Measurements from ENCODE around the gene FZD8.

FZD8 gene

GRCh38 chr10:35611750-35612149 is 30.3 kb downstream of the FZD8 start:
- DNase-seq: no peak
- Histone ChIP-seq H3K79me1 (ENCODE audit: low read length) (no peaks in the 10 kb centered on the region), H2BK12ac (ENCODE audit: low read length) (no peak overlapping the region), H4K8ac (ENCODE audit: low read depth, low read length) (no peak overlapping the region), H3K9ac (ENCODE audit: low read length) (no peak overlapping the region), H3K4me2 (ENCODE audit: low read length) (no peak overlapping the region), H3K18ac (ENCODE audit: low read length) (no peak overlapping the region), H3K27me3 (ENCODE audit: insufficient read depth, low read length) (no peaks in the 10 kb centered on the region), H3K4me1 (ENCODE audit: control insufficient read depth in 1 of 2, insufficient read depth in 2 of 2, low read length in 2 of 2) (no peaks in the 10 kb centered on the region), H2BK120ac (ENCODE audit: insufficient read depth, low read length, poor library complexity) (no peak overlapping the region), H3K27ac (ENCODE audit: low read depth, low read length) (no peak overlapping the region), H3K9me3 (ENCODE audit: insufficient read depth, low read depth, low read length) (peaks cover 3% of the 10 kb centered on the region), H2AK5ac (ENCODE audit: low read length) (no peak overlapping the region), H4K91ac (ENCODE audit: low read depth, low read length) (no peak overlapping the region), H3K79me2 (ENCODE audit: control insufficient read depth, insufficient read depth, low read length, poor library complexity) (no peaks in the 10 kb centered on the region), H2BK5ac (ENCODE audit: low read depth, low read length, poor library complexity) (no peak overlapping the region), H3K23ac (ENCODE audit: low read length) (no peak overlapping the region), H3K14ac (ENCODE audit: low read length) (no peak overlapping the region), H3K4me3 (ENCODE audit: low read depth, low read length) (no peak overlapping the region), H3K36me3 (ENCODE audit: control insufficient read depth in 1 of 2, insufficient read depth in 2 of 2, low read length in 2 of 2) (no peaks in the 10 kb centered on the region), H2AFZ (ENCODE audit: insufficient read depth, low read length, poor library complexity) (no peak overlapping the region), H3K4ac (ENCODE audit: low read depth, low read length) (no peak overlapping the region), H4K12ac (ENCODE audit: low read depth, low read length) (no peak overlapping the region)
- WGBS (ENCODE audit: extremely low coverage, insufficient coverage, insufficient read length): no CpG with 5 or more reads among the region's 6 CpGs

- H3K9ac ChIP-seq (ENCODE audit: low read length): no peak overlapping the region
- H4K91ac ChIP-seq (ENCODE audit: low read depth, low read length): no peak overlapping the region
- H3K79me2 ChIP-seq (ENCODE audit: control insufficient read depth, insufficient read depth, low read length, poor library complexity): no peaks in the 10 kb centered on the region
- H3K79me1 ChIP-seq (ENCODE audit: low read length): no peaks in the 10 kb centered on the region
- no peak overlapping the region for H2AK5ac ChIP-seq (ENCODE audit: low read length)
- H3K14ac ChIP-seq (ENCODE audit: low read length): no peak overlapping the region
- DNase-seq: no peak
- no peak overlapping the region for H4K12ac ChIP-seq (ENCODE audit: low read depth, low read length)
- no peak overlapping the region for H3K18ac ChIP-seq (ENCODE audit: low read length)
- no peak overlapping the region for H3K4ac ChIP-seq (ENCODE audit: low read depth, low read length)
- no peaks in the 10 kb centered on the region for H3K36me3 ChIP-seq (ENCODE audit: control insufficient read depth in 1 of 2, insufficient read depth in 2 of 2, low read length in 2 of 2)
- H3K4me2 ChIP-seq (ENCODE audit: low read length): no peak overlapping the region
- H2BK120ac ChIP-seq (ENCODE audit: insufficient read depth, low read length, poor library complexity): no peak overlapping the region
- H2BK12ac ChIP-seq (ENCODE audit: low read length): no peak overlapping the region
- H4K8ac ChIP-seq (ENCODE audit: low read depth, low read length): no peak overlapping the region
- no CpG with 5 or more reads among the region's 16 CpGs for WGBS (ENCODE audit: extremely low coverage, insufficient coverage, insufficient read length)
- H3K23ac ChIP-seq (ENCODE audit: low read length): no peak overlapping the region
- H3K4me3 ChIP-seq (ENCODE audit: low read depth, low read length): no peak overlapping the region
- H2BK5ac ChIP-seq (ENCODE audit: low read depth, low read length, poor library complexity): no peak overlapping the region
- no peak overlapping the region for H3K27ac ChIP-seq (ENCODE audit: low read depth, low read length)
- H3K27me3 ChIP-seq (ENCODE audit: insufficient read depth, low read length): no peaks in the 10 kb centered on the region
- H3K4me1 ChIP-seq (ENCODE audit: control insufficient read depth in 1 of 2, insufficient read depth in 2 of 2, low read length in 2 of 2): no peaks in the 10 kb centered on the region
- H3K9me3 ChIP-seq (ENCODE audit: insufficient read depth, low read depth, low read length): peaks cover 3% of the 10 kb centered on the region
- H2AFZ ChIP-seq (ENCODE audit: insufficient read depth, low read length, poor library complexity): no peak overlapping the region
These were observed 33.8 kb downstream of the FZD8 start for GRCh38 chr10:35608328-35608672.

- Histone ChIP-seq H3K27ac (ENCODE audit: low read depth, low read length) (no peak overlapping the region), H3K4me2 (ENCODE audit: low read length) (no peak overlapping the region), H3K79me1 (ENCODE audit: low read length) (no peaks in the 10 kb centered on the region), H3K4ac (ENCODE audit: low read depth, low read length) (no peak overlapping the region), H2BK120ac (ENCODE audit: insufficient read depth, low read length, poor library complexity) (no peak overlapping the region), H3K9me3 (ENCODE audit: insufficient read depth, low read depth, low read length) (peaks cover 3% of the 10 kb centered on the region), H2AK5ac (ENCODE audit: low read length) (no peak overlapping the region), H3K23ac (ENCODE audit: low read length) (no peak overlapping the region), H3K14ac (ENCODE audit: low read length) (no peak overlapping the region), H4K12ac (ENCODE audit: low read depth, low read length) (no peak overlapping the region), H3K27me3 (ENCODE audit: insufficient read depth, low read length) (no peaks in the 10 kb centered on the region), H3K4me1 (ENCODE audit: control insufficient read depth in 1 of 2, insufficient read depth in 2 of 2, low read length in 2 of 2) (no peaks in the 10 kb centered on the region), H3K4me3 (ENCODE audit: low read depth, low read length) (no peak overlapping the region), H3K36me3 (ENCODE audit: control insufficient read depth in 1 of 2, insufficient read depth in 2 of 2, low read length in 2 of 2) (no peaks in the 10 kb centered on the region), H3K18ac (ENCODE audit: low read length) (no peak overlapping the region), H2AFZ (ENCODE audit: insufficient read depth, low read length, poor library complexity) (no peak overlapping the region), H3K79me2 (ENCODE audit: control insufficient read depth, insufficient read depth, low read length, poor library complexity) (no peaks in the 10 kb centered on the region), H2BK12ac (ENCODE audit: low read length) (no peak overlapping the region), H3K9ac (ENCODE audit: low read length) (no peak overlapping the region), H2BK5ac (ENCODE audit: low read depth, low read length, poor library complexity) (no peak overlapping the region), H4K8ac (ENCODE audit: low read depth, low read length) (no peak overlapping the region), H4K91ac (ENCODE audit: low read depth, low read length) (no peak overlapping the region)
- no peak for DNase-seq
- no CpG with 5 or more reads among the region's 78 CpGs for WGBS (ENCODE audit: extremely low coverage, insufficient coverage, insufficient read length)
These were observed 34.4 kb downstream of the FZD8 start for GRCh38 chr10:35607475-35608327.

- Histone ChIP-seq H3K36me3 (ENCODE audit: control insufficient read depth in 1 of 2, insufficient read depth in 2 of 2, low read length in 2 of 2) (no peaks in the 10 kb centered on the region), H3K9ac (ENCODE audit: low read length) (no peak overlapping the region), H3K9me3 (ENCODE audit: insufficient read depth, low read depth, low read length) (peaks cover 3% of the 10 kb centered on the region), H2BK120ac (ENCODE audit: insufficient read depth, low read length, poor library complexity) (no peak overlapping the region), H2AK5ac (ENCODE audit: low read length) (no peak overlapping the region), H3K18ac (ENCODE audit: low read length) (no peak overlapping the region), H4K91ac (ENCODE audit: low read depth, low read length) (no peak overlapping the region), H3K14ac (ENCODE audit: low read length) (no peak overlapping the region), H2AFZ (ENCODE audit: insufficient read depth, low read length, poor library complexity) (no peak overlapping the region), H3K4me2 (ENCODE audit: low read length) (no peak overlapping the region), H2BK12ac (ENCODE audit: low read length) (no peak overlapping the region), H3K27ac (ENCODE audit: low read depth, low read length) (no peak overlapping the region), H2BK5ac (ENCODE audit: low read depth, low read length, poor library complexity) (no peak overlapping the region), H3K79me2 (ENCODE audit: control insufficient read depth, insufficient read depth, low read length, poor library complexity) (no peaks in the 10 kb centered on the region), H4K12ac (ENCODE audit: low read depth, low read length) (no peak overlapping the region), H3K4me3 (ENCODE audit: low read depth, low read length) (no peak overlapping the region), H3K4ac (ENCODE audit: low read depth, low read length) (no peak overlapping the region), H3K27me3 (ENCODE audit: insufficient read depth, low read length) (no peaks in the 10 kb centered on the region), H4K8ac (ENCODE audit: low read depth, low read length) (no peak overlapping the region), H3K4me1 (ENCODE audit: control insufficient read depth in 1 of 2, insufficient read depth in 2 of 2, low read length in 2 of 2) (no peaks in the 10 kb centered on the region), H3K23ac (ENCODE audit: low read length) (no peak overlapping the region), H3K79me1 (ENCODE audit: low read length) (no peaks in the 10 kb centered on the region)
- no CpG with 5 or more reads among the region's 6 CpGs for WGBS (ENCODE audit: extremely low coverage, insufficient coverage, insufficient read length)
- no peak for DNase-seq
These were observed 35.7 kb downstream of the FZD8 start for GRCh38 chr10:35606430-35606829.
